Natural killer cell (primary cell): ENCODE data around the gene CACNB2. TPM values are rescaled to one million over a fixed set of nuclear protein-coding genes. Genes with fewer than 3 reads are reported as not detected.

Experiments used
- ATAC-seq, 3 donors: fragments of 150-1000 bp in 2 of 3; fragments of 200-7000 bp in 1 of 3; cut with Tn5 transposase; 1 replicate in 1 of 3; 2 replicates in 2 of 3; pipeline ENCODE4 v1.10.0; 2021; ENCODE audit warnings: mild to moderate bottlenecking in 2 of 3, moderate library complexity in 2 of 3
- DNase-seq, 2 donors: peaks; one replicate each; pipeline versions ENCODE4 v3.0.0 to v3.0.0-alpha.2; 2013 to 2021; ENCODE audit warnings: mixed read lengths in 1 of 2
- H3K27ac ChIP-seq: one replicate; pipeline ENCODE4 v1.5.1; 2013; ENCODE audit warnings: mild to moderate bottlenecking, low read length
- H3K27me3 ChIP-seq: one replicate; pipeline ENCODE4 v1.6.1; 2013; ENCODE audit warnings: low read length; ENCODE audit not compliant: control insufficient read depth, insufficient read depth
- H3K36me3 ChIP-seq: one replicate; pipeline ENCODE4 v1.6.1; 2013; ENCODE audit warnings: low read length; ENCODE audit not compliant: control insufficient read depth, insufficient read depth
- H3K4me1 ChIP-seq: one replicate; pipeline ENCODE4 v1.6.1; 2013; ENCODE audit warnings: low read length; ENCODE audit not compliant: control insufficient read depth, insufficient read depth
- H3K4me3 ChIP-seq: one replicate; pipeline ENCODE4 v1.5.1; 2013; ENCODE audit warnings: low read length
- H3K9me3 ChIP-seq: one replicate; pipeline ENCODE4 v1.6.1; 2013; ENCODE audit warnings: low read length; ENCODE audit not compliant: control insufficient read depth, insufficient read depth
- H3K27ac Mint-ChIP-seq, 2 donors: one replicate each; pipeline ENCODE4 v1.8.0; 2022; ENCODE audit warnings: mild to moderate bottlenecking in 2 of 2, mixed read lengths in 2 of 2, moderate library complexity in 1 of 2
- H3K27me3 Mint-ChIP-seq, 2 donors: one replicate each; pipeline ENCODE4 v1.8.0; 2022; ENCODE audit warnings: low read depth in 2 of 2, mixed read lengths in 2 of 2
- H3K36me3 Mint-ChIP-seq: one replicate; pipeline ENCODE4 v1.8.0; 2022; ENCODE audit warnings: mixed read lengths
- H3K4me1 Mint-ChIP-seq, 2 donors: one replicate each; pipeline ENCODE4 v1.8.0; 2022; ENCODE audit warnings: mixed read lengths in 2 of 2
- H3K4me3 Mint-ChIP-seq: one replicate; pipeline ENCODE4 v1.8.0; 2022; ENCODE audit warnings: mild to moderate bottlenecking, moderate library complexity, mixed read lengths
- H3K9me3 Mint-ChIP-seq, 2 donors: one replicate each; pipeline ENCODE4 v1.8.0; 2022; ENCODE audit warnings: mixed read lengths in 2 of 2
- WGBS: methylation state at CpG from one replicate; pipeline ENCODE4 v1.1.7; 2013; ENCODE audit warnings: missing lambda C conversion rate; ENCODE audit not compliant: insufficient coverage; 5-methylcytosine and 5-hydroxymethylcytosine counted together
- intact Hi-C: fragments of 100-400 bp; cut with micrococcal nuclease; formaldehyde crosslinking; loops from one replicate; pipeline ENCODE4 v1.14.2; 2022
- total RNA-seq, 4 donors: library from RNA; stranded (reverse); fragments of 120-200 nt in 1 of 4; gene quantifications; one replicate each; pipeline versions ENCODE4 v1.2.3 to v1.2.4, GENCODE V29; 2013 to 2022
- TF ChIP-seq, protein P1 (sequence below): fragments of 200-600 bp; IDR thresholded peaks from one replicate; pipeline ENCODE4 v1.8.0; 2022; ENCODE audit warnings: antibody characterized with exemption

CACNB2 gene
- total RNA-seq, 3 donors from 2014 or later (not counting 1 experiment from before 2014, with no cell fraction given): not detected

DNA sequence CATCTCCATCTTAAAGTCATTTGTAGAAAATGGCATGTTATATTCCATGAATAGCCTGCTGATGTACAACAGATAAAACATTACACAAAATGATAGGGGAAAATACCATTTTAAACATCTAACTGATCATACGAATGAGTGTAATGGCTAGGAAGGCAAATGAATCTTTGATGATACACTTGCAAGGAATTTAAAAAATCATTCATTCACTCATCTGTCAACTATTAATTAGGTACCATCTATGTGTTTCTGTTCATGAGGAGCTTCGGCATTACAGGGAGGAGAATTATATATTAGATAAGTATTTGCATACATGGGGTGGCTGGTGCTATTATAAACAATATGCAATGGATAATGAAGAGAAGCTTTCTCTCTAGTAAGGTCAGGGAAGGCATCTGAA is 183.7 kb downstream of the CACNB2 start:
- ATAC-seq (no peak), DNase-seq (no peak)
- TF ChIP-seq, protein P1, sequence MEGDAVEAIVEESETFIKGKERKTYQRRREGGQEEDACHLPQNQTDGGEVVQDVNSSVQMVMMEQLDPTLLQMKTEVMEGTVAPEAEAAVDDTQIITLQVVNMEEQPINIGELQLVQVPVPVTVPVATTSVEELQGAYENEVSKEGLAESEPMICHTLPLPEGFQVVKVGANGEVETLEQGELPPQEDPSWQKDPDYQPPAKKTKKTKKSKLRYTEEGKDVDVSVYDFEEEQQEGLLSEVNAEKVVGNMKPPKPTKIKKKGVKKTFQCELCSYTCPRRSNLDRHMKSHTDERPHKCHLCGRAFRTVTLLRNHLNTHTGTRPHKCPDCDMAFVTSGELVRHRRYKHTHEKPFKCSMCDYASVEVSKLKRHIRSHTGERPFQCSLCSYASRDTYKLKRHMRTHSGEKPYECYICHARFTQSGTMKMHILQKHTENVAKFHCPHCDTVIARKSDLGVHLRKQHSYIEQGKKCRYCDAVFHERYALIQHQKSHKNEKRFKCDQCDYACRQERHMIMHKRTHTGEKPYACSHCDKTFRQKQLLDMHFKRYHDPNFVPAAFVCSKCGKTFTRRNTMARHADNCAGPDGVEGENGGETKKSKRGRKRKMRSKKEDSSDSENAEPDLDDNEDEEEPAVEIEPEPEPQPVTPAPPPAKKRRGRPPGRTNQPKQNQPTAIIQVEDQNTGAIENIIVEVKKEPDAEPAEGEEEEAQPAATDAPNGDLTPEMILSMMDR: no peak
- Mint-ChIP-seq H3K36me3 (no peaks in the 10 kb centered on the region), H3K4me3 (no peak overlapping the region), H3K27ac (no peak overlapping the region), H3K27me3 (no peaks in the 10 kb centered on the region), H3K4me1 (no peaks in the 10 kb centered on the region), H3K9me3 (no peaks in the 10 kb centered on the region)
- WGBS: no CpG with 5 or more reads among the region's 2 CpGs
- Histone ChIP-seq H3K27me3 (no peaks in the 10 kb centered on the region), H3K36me3 (no peaks in the 10 kb centered on the region), H3K27ac (no peak overlapping the region), H3K4me1 (no peaks in the 10 kb centered on the region), H3K4me3 (no peak overlapping the region), H3K9me3 (no peaks in the 10 kb centered on the region)
- intact Hi-C loops: no loop called here

DNA sequence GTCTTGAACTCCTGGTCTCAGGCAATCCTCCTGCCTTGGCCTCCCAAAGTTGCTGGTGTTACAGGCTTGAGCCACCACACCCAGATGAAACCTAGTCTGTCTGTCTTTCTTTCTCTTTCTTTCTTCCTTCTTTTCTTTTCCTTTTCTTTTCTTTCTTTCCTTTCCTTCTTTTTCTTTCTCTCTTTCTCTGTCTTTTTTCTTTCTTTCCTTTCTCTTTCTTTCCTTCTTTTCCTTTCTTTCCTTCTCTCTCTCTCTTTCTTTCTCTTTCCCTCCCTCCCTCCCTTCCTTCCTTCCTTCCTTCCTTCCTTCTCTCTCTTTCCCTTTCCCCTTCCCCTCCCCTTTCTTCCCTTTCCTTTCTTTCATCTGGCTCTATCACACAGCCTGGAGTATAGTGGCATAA is 185.2 kb downstream of the CACNB2 start:
- Histone ChIP-seq H3K9me3 (no peaks in the 10 kb centered on the region), H3K4me1 (no peaks in the 10 kb centered on the region), H3K27me3 (no peaks in the 10 kb centered on the region), H3K36me3 (no peaks in the 10 kb centered on the region), H3K4me3 (no peak overlapping the region), H3K27ac (no peak overlapping the region)
- DNase-seq (no peak), ATAC-seq (no peak)
- Mint-ChIP-seq H3K4me1 (no peaks in the 10 kb centered on the region), H3K36me3 (no peaks in the 10 kb centered on the region), H3K9me3 (no peaks in the 10 kb centered on the region), H3K27me3 (no peaks in the 10 kb centered on the region), H3K4me3 (no peak overlapping the region), H3K27ac (no peak overlapping the region)
- intact Hi-C loops: no loop called here
- TF ChIP-seq, protein P1: no peak

DNA sequence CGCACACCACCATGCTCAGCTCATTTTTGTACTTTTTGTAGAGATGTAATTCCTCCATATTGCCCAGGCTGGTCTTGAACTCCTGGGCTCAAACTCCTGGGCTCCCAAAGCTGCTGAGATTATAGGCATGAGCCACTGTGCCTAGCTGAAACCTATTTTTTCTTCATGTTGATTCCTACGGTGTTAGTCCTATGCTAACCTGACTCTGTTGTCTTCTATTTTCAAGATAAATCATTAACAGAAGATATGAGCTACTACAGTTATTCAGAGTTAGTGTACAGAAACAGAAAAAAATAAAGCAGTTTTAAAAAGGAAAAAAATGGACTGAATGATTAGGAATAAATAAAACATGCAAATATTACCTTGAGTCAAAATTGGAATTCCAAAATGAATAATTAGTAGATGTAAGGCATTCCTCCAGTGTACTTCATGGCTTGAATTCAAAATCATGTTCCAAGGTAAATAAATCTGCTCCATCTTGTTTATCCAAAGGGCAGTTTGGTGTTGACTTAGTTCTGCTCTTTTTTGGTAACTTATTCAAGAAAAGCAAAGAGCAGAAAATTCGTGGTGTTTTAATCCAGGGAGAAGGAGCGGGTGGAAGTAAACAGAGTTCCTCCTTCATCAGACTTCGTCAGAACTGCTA is 185.8 kb downstream of the CACNB2 start:
- no peak overlapping the region for H3K27ac ChIP-seq
- H3K9me3 Mint-ChIP-seq: no peaks in the 10 kb centered on the region
- no peak overlapping the region for H3K27ac Mint-ChIP-seq
- intact Hi-C loops: no loop called here
- no peaks in the 10 kb centered on the region for H3K4me1 ChIP-seq
- 81% methylated on average over 5 of the region's 5 CpGs for WGBS
- no peaks in the 10 kb centered on the region for H3K27me3 ChIP-seq
- TF ChIP-seq, protein P1: no peak
- H3K4me3 ChIP-seq: no peak overlapping the region
- no peak overlapping the region for H3K4me3 Mint-ChIP-seq
- H3K9me3 ChIP-seq: no peaks in the 10 kb centered on the region
- DNase-seq (no peak), ATAC-seq (no peak)
- no peaks in the 10 kb centered on the region for H3K36me3 ChIP-seq
- H3K27me3 Mint-ChIP-seq: no peaks in the 10 kb centered on the region
- H3K4me1 Mint-ChIP-seq: no peaks in the 10 kb centered on the region
- H3K36me3 Mint-ChIP-seq: no peaks in the 10 kb centered on the region

DNA sequence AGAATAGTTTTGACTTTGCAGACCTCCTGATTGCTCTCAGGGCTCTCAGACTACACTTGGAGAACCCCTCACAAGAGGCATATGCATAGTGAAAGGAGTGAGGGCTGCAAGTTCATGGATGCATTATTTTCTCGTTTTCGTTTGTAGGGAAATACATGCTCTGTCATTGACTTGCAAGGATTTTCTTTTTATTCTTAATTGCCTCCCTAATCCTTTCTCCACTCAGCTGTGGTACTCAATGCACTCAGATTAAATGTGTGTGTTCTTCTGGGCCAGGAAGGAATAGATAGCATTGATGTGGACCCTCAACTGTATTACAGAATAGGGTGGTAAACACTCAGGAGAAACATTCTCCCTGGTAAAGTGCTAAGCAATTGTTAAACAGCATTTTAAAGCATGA is 188.7 kb downstream of the CACNB2 start:
- Histone ChIP-seq H3K27me3 (no peaks in the 10 kb centered on the region), H3K36me3 (no peaks in the 10 kb centered on the region), H3K27ac (no peak overlapping the region), H3K4me1 (no peaks in the 10 kb centered on the region), H3K9me3 (no peaks in the 10 kb centered on the region), H3K4me3 (no peak overlapping the region)
- Mint-ChIP-seq H3K4me3 (no peak overlapping the region), H3K9me3 (no peaks in the 10 kb centered on the region), H3K27me3 (no peaks in the 10 kb centered on the region), H3K27ac (no peak overlapping the region), H3K36me3 (no peaks in the 10 kb centered on the region), H3K4me1 (no peaks in the 10 kb centered on the region)
- TF ChIP-seq, protein P1: no peak
- no peak for ATAC-seq
- no peak for DNase-seq
- intact Hi-C loops: no loop called here
- WGBS: 86% methylated on average over 2 of the region's 2 CpGs
